GM12801 (cell line): ENCODE results near the gene SORBS1.

Experiments
- TF ChIP-seq, protein P1 (sequence below): IDR thresholded peaks from one replicate; pipeline ENCODE4 v1.5.1; 2011; ENCODE audit warnings: control low read depth; ENCODE audit not compliant: insufficient read length; ENCODE audit errors: extremely low read depth

Gene SORBS1

GRCh38 chr10:95343573-95343972, 217.6 kb downstream of the SORBS1 start:
- TF ChIP-seq, protein P1, sequence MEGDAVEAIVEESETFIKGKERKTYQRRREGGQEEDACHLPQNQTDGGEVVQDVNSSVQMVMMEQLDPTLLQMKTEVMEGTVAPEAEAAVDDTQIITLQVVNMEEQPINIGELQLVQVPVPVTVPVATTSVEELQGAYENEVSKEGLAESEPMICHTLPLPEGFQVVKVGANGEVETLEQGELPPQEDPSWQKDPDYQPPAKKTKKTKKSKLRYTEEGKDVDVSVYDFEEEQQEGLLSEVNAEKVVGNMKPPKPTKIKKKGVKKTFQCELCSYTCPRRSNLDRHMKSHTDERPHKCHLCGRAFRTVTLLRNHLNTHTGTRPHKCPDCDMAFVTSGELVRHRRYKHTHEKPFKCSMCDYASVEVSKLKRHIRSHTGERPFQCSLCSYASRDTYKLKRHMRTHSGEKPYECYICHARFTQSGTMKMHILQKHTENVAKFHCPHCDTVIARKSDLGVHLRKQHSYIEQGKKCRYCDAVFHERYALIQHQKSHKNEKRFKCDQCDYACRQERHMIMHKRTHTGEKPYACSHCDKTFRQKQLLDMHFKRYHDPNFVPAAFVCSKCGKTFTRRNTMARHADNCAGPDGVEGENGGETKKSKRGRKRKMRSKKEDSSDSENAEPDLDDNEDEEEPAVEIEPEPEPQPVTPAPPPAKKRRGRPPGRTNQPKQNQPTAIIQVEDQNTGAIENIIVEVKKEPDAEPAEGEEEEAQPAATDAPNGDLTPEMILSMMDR = no peak

DNA sequence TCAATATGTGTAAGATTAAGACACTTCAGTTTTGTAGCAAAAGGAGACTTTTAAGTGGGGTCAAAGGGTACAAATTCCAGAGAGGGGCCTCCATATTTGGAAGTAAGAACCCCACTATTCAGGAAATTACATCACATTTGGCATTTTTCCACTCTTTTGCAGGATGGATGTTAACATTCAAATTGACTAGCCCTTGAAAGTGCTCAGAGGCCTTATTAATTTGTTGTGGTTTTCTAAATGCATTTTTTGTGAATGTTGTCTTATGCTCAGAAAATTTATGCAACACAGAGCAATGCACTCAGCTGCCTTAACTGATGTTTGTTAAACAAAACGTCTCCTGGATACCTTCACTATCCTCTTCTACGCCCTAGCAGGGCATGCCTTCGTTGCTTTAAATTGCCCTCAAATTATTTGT, 219.4 kb downstream of the SORBS1 start:
- TF ChIP-seq, protein P1 = no peak

DNA sequence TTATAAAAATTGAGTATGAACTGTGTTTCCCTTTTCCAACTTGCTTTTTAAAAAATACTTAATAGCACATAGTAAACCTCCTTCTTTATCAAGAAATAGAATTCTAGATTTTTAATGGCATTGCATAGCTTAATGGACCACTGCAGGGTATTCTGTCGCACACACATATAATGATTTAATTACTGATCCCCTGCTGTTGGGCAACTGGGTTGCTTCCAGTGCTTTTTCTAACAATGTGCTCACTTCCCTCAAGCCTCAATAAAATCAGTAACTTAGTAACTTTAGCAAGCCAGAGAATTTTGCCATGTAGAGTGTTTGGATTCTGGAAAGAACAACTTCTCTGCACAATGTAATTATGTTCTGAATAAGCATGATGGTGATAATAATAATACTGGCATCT, 221.3 kb downstream of the SORBS1 start:
- TF ChIP-seq, protein P1 = no peak

DNA sequence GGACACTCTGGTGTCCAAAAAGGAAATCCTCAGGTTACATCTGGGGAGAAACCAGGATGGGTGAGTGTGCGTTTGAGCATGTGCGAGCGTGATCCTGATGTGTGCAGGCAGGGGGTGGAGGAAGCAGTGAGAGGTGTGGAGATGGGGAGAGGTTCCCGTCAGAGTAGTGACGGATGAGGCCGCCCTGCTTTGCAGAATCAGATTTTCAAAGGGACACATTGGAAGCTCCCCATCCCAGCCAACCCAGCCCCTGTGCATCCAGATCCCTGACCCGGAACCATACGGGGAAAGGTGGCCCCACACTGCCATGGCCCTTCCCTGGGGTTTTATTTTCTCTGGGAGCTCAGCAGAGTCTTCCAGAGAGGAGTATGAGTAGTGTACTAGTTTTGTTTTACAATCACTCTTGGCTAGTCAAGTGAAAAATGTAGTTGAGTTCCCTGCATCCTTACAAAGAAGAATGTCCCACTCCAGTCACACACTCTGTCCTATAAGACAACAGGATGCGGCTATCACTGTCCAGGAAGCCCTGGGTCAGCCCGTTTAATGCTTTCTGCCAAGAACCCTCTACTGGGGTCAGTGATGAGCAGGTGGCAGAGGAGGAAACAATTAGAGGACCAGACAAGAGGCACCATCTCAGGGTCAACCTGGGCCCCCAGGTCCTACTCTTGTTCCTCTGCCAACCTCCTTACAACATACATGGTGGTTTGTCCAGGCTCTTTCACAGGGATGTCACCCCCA, 223.6 kb downstream of the SORBS1 start:
- TF ChIP-seq, protein P1 = no peak

DNA sequence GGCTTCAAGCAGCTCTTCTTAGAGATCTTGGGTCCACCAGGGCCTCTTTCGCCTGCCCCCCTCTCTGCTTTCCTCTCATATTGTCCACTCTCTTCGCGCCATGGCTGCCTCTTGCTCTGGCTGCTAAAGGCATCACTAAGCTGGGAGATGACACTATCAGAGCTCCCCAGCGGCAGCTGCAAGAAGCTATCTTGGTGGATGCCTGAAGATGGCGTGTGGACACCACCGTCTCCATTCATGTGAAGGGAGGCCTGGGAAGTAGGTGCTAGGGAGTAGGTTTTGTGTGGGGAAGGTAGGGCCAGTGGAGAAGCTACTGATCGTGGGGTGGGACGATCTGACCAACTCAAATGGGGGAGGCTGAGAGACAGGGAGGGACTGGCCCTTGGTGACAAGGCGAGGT, 224.5 kb downstream of the SORBS1 start:
- TF ChIP-seq, protein P1 = no peak

- TF ChIP-seq, protein P1 = no peak
Measured at GRCh38 chr10:95335933-95336699, 225.1 kb downstream of the SORBS1 start.

GRCh38 chr10:95334805-95335144, 226.4 kb downstream of the SORBS1 start:
- TF ChIP-seq, protein P1 = no peak
